IMR-90 (cell line): ENCODE results near the gene ARFIP1. TPM values are rescaled to one million over a fixed set of nuclear protein-coding genes. Genes with fewer than 3 reads are reported as not detected.
"Not testable (repeated sequence)": the region's sequence is repeated elsewhere in the genome, so short reads cannot be mapped to it uniquely, and the experiment has no call there.

Source experiments
- ATAC-seq: fragments of 200-7000 bp; cut with Tn5 transposase; 2 replicates; pipeline ENCODE4 v1.9.1; 2020; ENCODE audit warnings: low read depth, mild to moderate bottlenecking, moderate library complexity
- BruUV-seq: library from RNA; stranded (reverse); fragments of 400-500 nt; replicated peaks from 2 replicates; lab custom pipeline; 2021; lab: Mats Ljungman, UMichigan
- CTCF ChIA-PET: fragments of 300-600 bp; formaldehyde crosslinking; extraction: SDS; loops from one replicate; lab custom pipeline; 2021; ENCODE audit warnings: antibody characterized with exemption; lab: Yijun Ruan, JAX
- POLR2A ChIA-PET: fragments of 300-600 bp; sonication (Branson Sonifier 250); formaldehyde crosslinking; loops from one replicate; lab custom pipeline; 2022; ENCODE audit warnings: antibody characterized with exemption; ENCODE audit not compliant: unreplicated experiment; lab: Charles Lee
- DNase-seq: peaks from one replicate; pipeline ENCODE4 v3.0.0; 2013
- H2AFZ ChIP-seq: replicated peaks from 2 replicates; pipeline ENCODE3; 2013; ENCODE audit warnings: low read length, mild to moderate bottlenecking; ENCODE audit not compliant: poor library complexity
- H2AK5ac ChIP-seq: 2 replicates; pipeline ENCODE4 v1.6.1; 2013; ENCODE audit warnings: low read depth, low read length, inconsistent platforms
- H2AK9ac ChIP-seq: replicated peaks from 2 replicates; pipeline ENCODE3; 2013; ENCODE audit warnings: mild to moderate bottlenecking, low read depth, low read length, moderate library complexity; ENCODE audit not compliant: poor library complexity
- H2BK120ac ChIP-seq: 2 replicates; pipeline ENCODE4 v1.6.1; 2013; ENCODE audit warnings: low read depth, low read length, inconsistent platforms
- H2BK15ac ChIP-seq: 3 replicates; pipeline ENCODE4 v1.6.1; 2013; ENCODE audit warnings: low read depth, low read length, inconsistent platforms
- H2BK20ac ChIP-seq: 2 replicates; pipeline ENCODE4 v1.6.1; 2013; ENCODE audit warnings: low read depth, mild to moderate bottlenecking, inconsistent platforms, low read length, moderate library complexity
- H2BK5ac ChIP-seq: 2 replicates; pipeline ENCODE4 v1.6.1; 2013; ENCODE audit warnings: mild to moderate bottlenecking, low read depth, low read length, inconsistent platforms; ENCODE audit not compliant: poor library complexity, severe bottlenecking
- H3K14ac ChIP-seq: replicated peaks from 2 replicates; pipeline ENCODE4 v1.6.1; 2013; ENCODE audit warnings: low read depth, low read length, inconsistent platforms
- H3K18ac ChIP-seq: 2 replicates; pipeline ENCODE4 v1.6.1; 2013; ENCODE audit warnings: low read depth, low read length, control low read depth
- H3K23ac ChIP-seq: 2 replicates; pipeline ENCODE4 v1.6.1; 2013; ENCODE audit warnings: low read depth, low read length, inconsistent platforms
- H3K27ac ChIP-seq: 2 replicates; pipeline ENCODE4 v1.5.1; 2013; ENCODE audit warnings: mild to moderate bottlenecking, control low read depth, low read length; ENCODE audit not compliant: insufficient read depth
- H3K27me3 ChIP-seq: 2 replicates; pipeline ENCODE4 v1.6.1; 2013; ENCODE audit warnings: low read length; ENCODE audit not compliant: control insufficient read depth, insufficient read depth
- H3K36me3 ChIP-seq: 2 replicates; pipeline ENCODE4 v1.6.1; 2013; ENCODE audit warnings: low read length, mixed read lengths; ENCODE audit not compliant: control insufficient read depth, insufficient read depth
- H3K4ac ChIP-seq: 2 replicates; pipeline ENCODE4 v1.6.1; 2013; ENCODE audit warnings: low read depth, low read length, inconsistent platforms
- H3K4me1 ChIP-seq: 2 replicates; pipeline ENCODE4 v1.6.1; 2013; ENCODE audit warnings: low read length, mixed read lengths; ENCODE audit not compliant: control insufficient read depth, insufficient read depth
- H3K4me2 ChIP-seq: 2 replicates; pipeline ENCODE4 v1.6.1; 2013; ENCODE audit warnings: low read depth, mild to moderate bottlenecking, control low read depth, low read length, moderate library complexity
- H3K4me3 ChIP-seq: 2 replicates; pipeline ENCODE4 v1.5.1; 2013; ENCODE audit warnings: low read depth, mild to moderate bottlenecking, control low read depth, low read length, moderate library complexity; ENCODE audit not compliant: insufficient read depth
- H3K56ac ChIP-seq: 2 replicates; pipeline ENCODE4 v1.6.1; 2013; ENCODE audit warnings: low read length, inconsistent platforms; ENCODE audit not compliant: insufficient read depth; ENCODE audit errors: extremely low read depth
- H3K79me1 ChIP-seq, 2 experiments: 2 replicates each; pipeline ENCODE4 v1.6.1; 2013; ENCODE audit warnings: low read length in 2 of 2, inconsistent platforms in 1 of 2, low read depth in 1 of 2
- H3K9ac ChIP-seq: 2 replicates; pipeline ENCODE4 v1.6.1; 2013; ENCODE audit warnings: low read depth, low read length, control low read depth
- H3K9me1 ChIP-seq: 2 replicates; pipeline ENCODE4 v1.6.1; 2013; ENCODE audit warnings: low read length, inconsistent platforms; ENCODE audit not compliant: insufficient read depth
- H3K9me3 ChIP-seq: 2 replicates; pipeline ENCODE4 v1.6.1; 2013; ENCODE audit warnings: low read length; ENCODE audit not compliant: control insufficient read depth, insufficient read depth
- H4K20me1 ChIP-seq: 2 replicates; pipeline ENCODE4 v1.6.1; 2013; ENCODE audit warnings: low read length, inconsistent platforms; ENCODE audit not compliant: insufficient read depth
- H4K5ac ChIP-seq: 2 replicates; pipeline ENCODE4 v1.6.1; 2013; ENCODE audit warnings: mild to moderate bottlenecking, low read depth, low read length, control low read depth
- H4K8ac ChIP-seq, 2 experiments: 2 replicates each; pipeline ENCODE4 v1.6.1; 2013; ENCODE audit warnings: low read depth in 2 of 2, low read length in 2 of 2, control low read depth in 1 of 2, inconsistent platforms in 1 of 2
- H4K91ac ChIP-seq: 2 replicates; pipeline ENCODE4 v1.6.1; 2013; ENCODE audit warnings: low read depth, low read length, inconsistent platforms; ENCODE audit not compliant: insufficient read depth
- CEBPB ChIP-seq: IDR thresholded peaks from 2 replicates; pipeline ENCODE4 v1.6.1; 2012; ENCODE audit warnings: low read depth, low read length, improper control_type of control experiment
- NFE2L2 ChIP-seq: fragments of 150-350 bp; IDR thresholded peaks from 2 replicates; pipeline ENCODE4 v1.6.1; 2016; ENCODE audit warnings: low read depth, mild to moderate bottlenecking, low read length
- RCOR1 ChIP-seq: IDR thresholded peaks from 2 replicates; pipeline ENCODE4 v1.6.1; 2012; ENCODE audit warnings: mild to moderate bottlenecking, low read length, improper control_type of control experiment; ENCODE audit not compliant: insufficient replicate concordance
- RFX5 ChIP-seq: IDR thresholded peaks from 2 replicates; pipeline ENCODE4 v1.8.0; 2012; ENCODE audit warnings: low read depth, mild to moderate bottlenecking, low read length, moderate library complexity
- WGBS, 2 experiments: methylation state at CpG; one replicate each; pipeline versions ENCODE4 v1.1.5 to v1.1.7; 2013; ENCODE audit warnings: missing lambda C conversion rate in 2 of 2; ENCODE audit not compliant: insufficient read length in 1 of 2; ENCODE audit errors: extremely low coverage in 2 of 2; 5-methylcytosine and 5-hydroxymethylcytosine counted together
- dilution Hi-C: fragments of 300-500 bp; cut with HindIII; formaldehyde crosslinking; loops from one replicate; pipeline ENCODE4 v1.14.3; 2018; ENCODE audit warnings: low sequenced_read_pairs; ENCODE audit not compliant: unreplicated experiment
- in situ Hi-C: fragments of 300-500 bp; cut with MboI; formaldehyde crosslinking; loops from 3 replicates; pipeline ENCODE4 v1.14.3; 2019; ENCODE audit warnings: low sequenced_read_pairs, inconsistent platforms, mixed read lengths
- intact Hi-C: fragments of 100-400 bp; cut with micrococcal nuclease; formaldehyde crosslinking; loops from 2 replicates; pipeline ENCODE4 v1.10.0; 2022
- polyA plus RNA-seq, 3 experiments: library from polyadenylated mRNA; depleted of rRNA; stranded (reverse); fragments of >200 nt; gene quantifications; 2 replicates each; pipeline ENCODE4 v1.2.3, GENCODE V29; 2012; ENCODE audit warnings: low replicate concordance in 1 of 3
- total RNA-seq: library from RNA; depleted of rRNA; stranded (reverse); fragments of >200 nt; gene quantifications from 2 replicates; pipeline ENCODE4 v1.2.3, GENCODE V29; 2012

The ARFIP1 gene
- total and polyA plus RNA-seq, 2 of the 4 experiments (the other 2 are of a cell fraction) = 12.7 to 30.5 TPM

DNA sequence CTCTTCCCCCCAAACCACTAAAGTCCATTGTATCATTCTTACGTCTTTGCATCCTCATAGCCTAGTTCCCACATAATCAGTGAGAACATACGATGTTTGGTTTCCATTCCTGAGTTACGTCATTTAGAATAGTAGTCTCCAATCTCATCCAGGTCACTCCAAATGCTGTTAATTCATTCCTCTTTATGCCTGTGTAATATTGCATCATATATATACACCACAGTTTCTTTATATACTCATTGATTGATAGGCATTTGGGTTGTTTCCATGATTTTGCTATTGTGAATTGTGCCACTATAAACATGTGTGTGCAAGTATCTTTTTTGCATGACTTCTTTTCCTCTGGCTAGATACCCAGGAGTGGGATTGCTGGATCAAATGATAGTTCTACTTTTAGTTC is 57.2 kb downstream of the ARFIP1 start:
- no peak overlapping the region for H3K4me2 ChIP-seq
- WGBS, 2 experiments = no CpG with 5 or more reads among the region's 3 CpGs
- H3K9ac ChIP-seq = no peak overlapping the region
- peaks cover 4% of the 10 kb centered on the region for H3K36me3 ChIP-seq
- DNase-seq (no peak), ATAC-seq (no peak)
- H4K5ac ChIP-seq = no peak overlapping the region
- H3K14ac ChIP-seq = no peak overlapping the region
- intact Hi-C loops = no loop called here
- H3K9me1 ChIP-seq = no peaks in the 10 kb centered on the region; the same call in 1 of the 2 replicates
- no peak overlapping the region for H3K4ac ChIP-seq
- no peak overlapping the region for H3K18ac ChIP-seq
- H2BK20ac ChIP-seq = no peak overlapping the region
- H3K9me3 ChIP-seq = peaks cover 4% of the 10 kb centered on the region; the same call in 1 of the 2 replicates
- POLR2A ChIA-PET = no interaction called here
- CTCF ChIA-PET = interaction anchor here (1.0 kb wide), 1 partner anchor 48 kb away, joined by 3 read pairs; no protein-coding TSS in a partner anchor
- H3K27ac ChIP-seq = no peak overlapping the region
- no peak overlapping the region for H2AK5ac ChIP-seq
- no peak overlapping the region for H2AK9ac ChIP-seq
- no peak overlapping the region for H3K23ac ChIP-seq
- no peak overlapping the region for H2BK5ac ChIP-seq
- TF ChIP-seq NFE2L2 (no peak), CEBPB (peak; percentile 47; the same call in 1 of the 2 replicates), RCOR1 (no peak), RFX5 (no peak)
- H3K4me1 ChIP-seq = no peaks in the 10 kb centered on the region
- no peak overlapping the region for H4K8ac ChIP-seq
- H3K79me1 ChIP-seq = peaks cover 0 to 3% of the 10 kb centered on the region in 2 experiments; a peak in 2 of 4 replicates
- dilution Hi-C loops = no loop called here
- H2BK120ac ChIP-seq = no peak overlapping the region
- no peaks in the 10 kb centered on the region for H3K27me3 ChIP-seq
- no peak overlapping the region for H2AFZ ChIP-seq
- H4K20me1 ChIP-seq = no peaks in the 10 kb centered on the region
- H3K4me3 ChIP-seq = no peak overlapping the region
- H3K56ac ChIP-seq = no peak overlapping the region
- in situ Hi-C loops = loop anchor here (25.0 kb wide), 1 partner anchor 750 kb away; no protein-coding TSS in a partner anchor
- BruUV-seq = no TSS peak
- H2BK15ac ChIP-seq = no peak overlapping the region
- no peak overlapping the region for H4K91ac ChIP-seq

DNA sequence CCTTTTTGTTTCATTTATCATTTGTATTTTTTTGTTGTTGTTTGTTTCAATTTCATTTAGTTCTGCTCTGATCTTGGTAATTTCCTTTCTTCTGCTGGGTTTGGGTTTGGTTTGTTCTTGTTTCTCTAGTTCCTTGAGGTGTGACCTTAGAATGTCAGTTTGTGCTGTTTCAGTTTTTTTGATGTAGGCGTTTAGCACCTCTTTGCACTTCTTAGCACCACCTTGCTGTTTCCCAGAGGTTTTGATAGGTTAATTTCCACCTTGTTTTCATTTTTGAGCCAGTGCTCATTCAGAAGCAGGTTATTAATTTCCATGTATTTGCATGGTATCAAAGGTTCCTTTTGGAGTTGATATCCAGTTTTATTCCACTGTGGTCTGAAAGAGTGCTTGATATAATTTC is 60.0 kb downstream of the ARFIP1 start:
- BruUV-seq, H3K36me3 ChIP-seq, H3K23ac ChIP-seq, H3K56ac ChIP-seq, H3K79me1 ChIP-seq, H3K9me3 ChIP-seq, dilution Hi-C loops, H2AK9ac ChIP-seq, H2BK20ac ChIP-seq, DNase-seq, H3K4me3 ChIP-seq, H4K20me1 ChIP-seq, H2AK5ac ChIP-seq, H2BK120ac ChIP-seq, H2AFZ ChIP-seq, H3K4me1 ChIP-seq, H4K91ac ChIP-seq, H3K4me2 ChIP-seq, H2BK15ac ChIP-seq, H3K27ac ChIP-seq, H3K27me3 ChIP-seq, H3K18ac ChIP-seq, H4K5ac ChIP-seq, H4K8ac ChIP-seq, H2BK5ac ChIP-seq, H3K14ac ChIP-seq, ATAC-seq, POLR2A ChIA-PET, H3K9me1 ChIP-seq, H3K4ac ChIP-seq, H3K9ac ChIP-seq: not testable (repeated sequence)
- in situ Hi-C loops (loop anchor here (10.0 to 25.0 kb wide), 2 partner anchors 285 to 748 kb away; no protein-coding TSS in a partner anchor), intact Hi-C loops (loop anchor here (10.0 kb wide), 1 partner anchor 485 kb away; no protein-coding TSS in a partner anchor)
- WGBS, 2 experiments = no CpG with 5 or more reads among the region's 1 CpG
- CTCF ChIA-PET = interaction anchor here (1.0 kb wide), 1 partner anchor 288 kb away, joined by 3 read pairs; no protein-coding TSS in a partner anchor
